ENCODE measurements around the gene NPC2. TPM values are rescaled to one million over a fixed set of nuclear protein-coding genes. Genes with fewer than 3 reads are reported as not detected.

NPC2 gene
- total and polyA plus RNA-seq, 9 of the 15 experiments (the other 6 are each of a cell fraction or from before 2014, with no cell fraction given): 16.6 to 74.1 (median 32.6) TPM

DNA sequence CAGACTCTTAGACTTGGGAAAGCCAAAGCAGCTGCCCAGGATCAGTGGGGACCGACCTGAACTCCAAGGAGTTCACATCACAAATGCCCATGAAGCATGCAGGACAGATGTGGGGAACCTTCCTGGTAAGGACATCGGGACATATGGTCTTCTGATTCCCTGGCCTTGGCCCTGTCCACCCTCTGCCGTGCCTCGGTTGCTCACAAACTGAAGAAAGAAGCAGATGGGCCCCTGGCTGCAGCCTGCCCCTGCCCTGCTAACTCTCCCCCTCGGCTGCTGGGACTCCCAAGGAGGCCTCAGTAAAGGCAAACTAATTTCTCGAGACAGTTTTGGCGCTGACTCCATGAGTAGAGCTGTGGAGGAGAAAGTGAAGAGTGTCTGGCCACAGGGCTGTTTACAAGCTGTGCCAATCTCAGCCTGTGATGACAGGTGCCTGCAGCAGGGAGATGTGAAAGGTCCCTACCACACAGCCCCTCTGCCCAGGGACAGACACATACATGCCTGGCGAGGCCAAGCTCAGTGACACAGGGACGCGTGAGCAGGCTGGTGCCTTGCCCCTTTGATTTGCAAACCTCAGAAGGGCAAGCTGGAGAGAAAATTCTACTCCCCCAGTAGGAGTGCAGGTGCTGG, 49.1 kb upstream of the NPC2 start:
- FAIRE-seq: no peak
- 0% methylated on average over 10 of the region's 10 CpGs for WGBS (ENCODE audit: insufficient coverage, low coverage, missing lambda C conversion rate)
- TF ChIP-seq ETS2 (tag; IDR thresholded peaks at IDR 0.05; ENCODE audit: borderline replicate concordance, poor library complexity, severe bottlenecking): no peak
- no peak for TF ChIP-seq ZMIZ1 (IDR thresholded peaks at IDR 0.05; ENCODE audit: low read depth in 2 of 2, low read length in 2 of 2)
- TF ChIP-seq ZBTB11 (CRISPR knock-in tag; IDR thresholded peaks at IDR 0.05): no peak
- TF ChIP-seq, protein P1, sequence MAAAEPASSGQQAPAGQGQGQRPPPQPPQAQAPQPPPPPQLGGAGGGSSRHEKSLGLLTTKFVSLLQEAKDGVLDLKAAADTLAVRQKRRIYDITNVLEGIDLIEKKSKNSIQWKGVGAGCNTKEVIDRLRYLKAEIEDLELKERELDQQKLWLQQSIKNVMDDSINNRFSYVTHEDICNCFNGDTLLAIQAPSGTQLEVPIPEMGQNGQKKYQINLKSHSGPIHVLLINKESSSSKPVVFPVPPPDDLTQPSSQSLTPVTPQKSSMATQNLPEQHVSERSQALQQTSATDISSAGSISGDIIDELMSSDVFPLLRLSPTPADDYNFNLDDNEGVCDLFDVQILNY (CRISPR knock-in tag; IDR thresholded peaks at IDR 0.05): no peak
- TF ChIP-seq PPARD (CRISPR knock-in tag; IDR thresholded peaks at IDR 0.05): no peak
- TF ChIP-seq SNAPC5 (CRISPR knock-in tag; IDR thresholded peaks at IDR 0.05): no peak
- TF ChIP-seq TCF15 (CRISPR knock-in tag; IDR thresholded peaks at IDR 0.05): no peak
- no peak for TF ChIP-seq SRSF9 (IDR thresholded peaks at IDR 0.05; ENCODE audit: borderline replicate concordance, low read depth, low read length)
- BruUV-seq (replicated peaks): no TSS peak
- DNase-seq (ENCODE audit: extremely low read depth in 1 of 4, low spot score in 3 of 4): no peak
- Histone ChIP-seq H3K9me3 (replicated peaks; ENCODE audit: control insufficient read depth, insufficient read depth, low read depth, low read length) (no peaks in the 10 kb centered on the region), H3K27ac (ENCODE audit: extremely low read depth, low read depth, low read length) (no peak overlapping the region), H3K4me3 (no peak overlapping the region), H3K36me3 (ENCODE audit: control insufficient read depth, insufficient read depth, low read length) (no peaks in the 10 kb centered on the region), H4K20me1 (replicated peaks; ENCODE audit: control insufficient read depth, insufficient read depth, low read length) (no peaks in the 10 kb centered on the region), H3K4me2 (ENCODE audit: insufficient read depth, low read length) (no peak overlapping the region), H2AFZ (ENCODE audit: low read depth, low read length) (no peak overlapping the region), H3K4me1 (replicated peaks in 1 of 2; ENCODE audit: control insufficient read depth in 2 of 2, insufficient read depth in 2 of 2, low read length in 2 of 2) (no peaks in the 10 kb centered on the region), H3K27me3 (ENCODE audit: control insufficient read depth in 2 of 2, insufficient read depth in 2 of 2, low read length in 2 of 2) (peaks cover 7 to 25% of the 10 kb centered on the region in 2 experiments), H3K79me2 (ENCODE audit: control insufficient read depth, insufficient read depth, low read length) (no peaks in the 10 kb centered on the region), H3K9me1 (ENCODE audit: control insufficient read depth, insufficient read depth, low read length) (no peaks in the 10 kb centered on the region), H3K9ac (ENCODE audit: insufficient read depth in 1 of 2, low read depth in 2 of 2, low read length in 2 of 2) (no peak overlapping the region)
- ChIA-PET CTCF (ENCODE audit: low intra/inter-chr PET ratio) (no interaction called here), POLR2A (interaction anchor here (0.5 kb wide), 1 partner anchor 998 kb away, joined by 3 read pairs; no protein-coding TSS in a partner anchor)
- intact Hi-C loops (cut with micrococcal nuclease) (no loop called here), in situ Hi-C loops (cut with MboI) (no loop called here)
- no peak for ATAC-seq

Data from K562 (cell line).